ENCODE measurements around the gene PDE5A.
"Not testable (repeated sequence)": the region's sequence is repeated elsewhere in the genome, so short reads cannot be mapped to it uniquely, and the experiment has no call there.

The PDE5A gene

DNA sequence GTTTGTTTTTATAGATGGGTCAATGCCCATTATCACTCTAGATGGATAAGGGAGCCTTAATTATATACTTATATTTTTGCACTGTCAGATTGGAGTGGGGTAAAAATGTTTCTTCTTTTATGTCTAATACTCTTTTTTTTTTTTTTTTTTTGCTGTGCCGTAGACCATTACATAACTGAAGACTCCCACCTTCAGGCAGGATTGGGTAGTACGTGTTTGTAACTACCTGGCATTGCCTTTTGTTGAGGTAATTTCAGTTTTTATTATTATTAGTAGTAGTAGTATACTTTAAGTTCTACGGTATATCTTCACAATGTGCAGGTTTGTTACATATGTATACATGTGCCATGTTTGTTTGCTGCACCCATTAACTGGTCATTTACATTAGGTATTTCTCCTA, 165.9 kb downstream of the PDE5A start:
- TF ChIP-seq, protein P1, sequence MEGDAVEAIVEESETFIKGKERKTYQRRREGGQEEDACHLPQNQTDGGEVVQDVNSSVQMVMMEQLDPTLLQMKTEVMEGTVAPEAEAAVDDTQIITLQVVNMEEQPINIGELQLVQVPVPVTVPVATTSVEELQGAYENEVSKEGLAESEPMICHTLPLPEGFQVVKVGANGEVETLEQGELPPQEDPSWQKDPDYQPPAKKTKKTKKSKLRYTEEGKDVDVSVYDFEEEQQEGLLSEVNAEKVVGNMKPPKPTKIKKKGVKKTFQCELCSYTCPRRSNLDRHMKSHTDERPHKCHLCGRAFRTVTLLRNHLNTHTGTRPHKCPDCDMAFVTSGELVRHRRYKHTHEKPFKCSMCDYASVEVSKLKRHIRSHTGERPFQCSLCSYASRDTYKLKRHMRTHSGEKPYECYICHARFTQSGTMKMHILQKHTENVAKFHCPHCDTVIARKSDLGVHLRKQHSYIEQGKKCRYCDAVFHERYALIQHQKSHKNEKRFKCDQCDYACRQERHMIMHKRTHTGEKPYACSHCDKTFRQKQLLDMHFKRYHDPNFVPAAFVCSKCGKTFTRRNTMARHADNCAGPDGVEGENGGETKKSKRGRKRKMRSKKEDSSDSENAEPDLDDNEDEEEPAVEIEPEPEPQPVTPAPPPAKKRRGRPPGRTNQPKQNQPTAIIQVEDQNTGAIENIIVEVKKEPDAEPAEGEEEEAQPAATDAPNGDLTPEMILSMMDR (IDR thresholded peaks at IDR 0.05; ENCODE audit: low read depth, low read length, poor library complexity, severe bottlenecking): peak; percentile 15
- H3K4me3 ChIP-seq (ENCODE audit: low read length); H3K4me2 ChIP-seq (ENCODE audit: low read length); H3K9me2 ChIP-seq (replicated peaks; ENCODE audit: control insufficient read depth, low read length); H3K27ac ChIP-seq (ENCODE audit: low read depth, low read length); H3K9me3 ChIP-seq (ENCODE audit: control insufficient read depth, insufficient read depth, low read length); H3K4me1 ChIP-seq (ENCODE audit: control insufficient read depth, low read length); H3K79me2 ChIP-seq (ENCODE audit: control insufficient read depth, low read length); H4K20me1 ChIP-seq (ENCODE audit: control insufficient read depth, insufficient read depth, low read depth, low read length); H3F3A ChIP-seq (ENCODE audit: control insufficient read depth, insufficient read depth); H3K27me3 ChIP-seq (ENCODE audit: control insufficient read depth, low read length): not testable (repeated sequence)
- H3K36me3 ChIP-seq (ENCODE audit: control insufficient read depth, low read length): peaks cover 19% of the 10 kb centered on the region

DNA sequence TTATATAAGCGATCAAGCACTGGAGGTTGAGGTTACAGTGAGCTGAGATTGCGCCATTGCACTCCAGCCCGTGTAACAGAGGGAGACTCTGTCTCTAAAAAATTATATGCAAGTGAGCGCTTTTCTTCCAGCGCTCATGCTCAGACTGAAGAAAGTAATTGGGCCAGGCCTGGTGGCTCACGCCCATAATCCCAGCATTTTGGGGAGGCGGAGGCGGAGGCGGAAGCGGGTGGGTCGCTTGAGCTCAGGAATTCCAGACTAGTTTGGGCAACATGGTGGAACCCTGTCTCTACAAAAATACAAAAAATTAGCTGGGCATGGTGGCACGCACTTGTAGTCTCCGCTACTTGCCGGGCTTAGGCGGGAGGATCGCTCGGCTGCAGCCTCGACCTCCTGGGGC, 172.9 kb downstream of the PDE5A start:
- H3K9me2 ChIP-seq (replicated peaks; ENCODE audit: control insufficient read depth, low read length); H3F3A ChIP-seq (ENCODE audit: control insufficient read depth, insufficient read depth); H3K27me3 ChIP-seq (ENCODE audit: control insufficient read depth, low read length); H3K9me3 ChIP-seq (ENCODE audit: control insufficient read depth, insufficient read depth, low read length); H3K27ac ChIP-seq (ENCODE audit: low read depth, low read length); H3K4me1 ChIP-seq (ENCODE audit: control insufficient read depth, low read length); H4K20me1 ChIP-seq (ENCODE audit: control insufficient read depth, insufficient read depth, low read depth, low read length); H3K36me3 ChIP-seq (ENCODE audit: control insufficient read depth, low read length): not testable (repeated sequence)
- H3K4me2 ChIP-seq (ENCODE audit: low read length): peak overlapping the region; percentile 62
- peak overlapping the region; percentile 68 for H3K4me3 ChIP-seq (ENCODE audit: low read length)
- H3K79me2 ChIP-seq (ENCODE audit: control insufficient read depth, low read length): peaks cover 26% of the 10 kb centered on the region

DNA sequence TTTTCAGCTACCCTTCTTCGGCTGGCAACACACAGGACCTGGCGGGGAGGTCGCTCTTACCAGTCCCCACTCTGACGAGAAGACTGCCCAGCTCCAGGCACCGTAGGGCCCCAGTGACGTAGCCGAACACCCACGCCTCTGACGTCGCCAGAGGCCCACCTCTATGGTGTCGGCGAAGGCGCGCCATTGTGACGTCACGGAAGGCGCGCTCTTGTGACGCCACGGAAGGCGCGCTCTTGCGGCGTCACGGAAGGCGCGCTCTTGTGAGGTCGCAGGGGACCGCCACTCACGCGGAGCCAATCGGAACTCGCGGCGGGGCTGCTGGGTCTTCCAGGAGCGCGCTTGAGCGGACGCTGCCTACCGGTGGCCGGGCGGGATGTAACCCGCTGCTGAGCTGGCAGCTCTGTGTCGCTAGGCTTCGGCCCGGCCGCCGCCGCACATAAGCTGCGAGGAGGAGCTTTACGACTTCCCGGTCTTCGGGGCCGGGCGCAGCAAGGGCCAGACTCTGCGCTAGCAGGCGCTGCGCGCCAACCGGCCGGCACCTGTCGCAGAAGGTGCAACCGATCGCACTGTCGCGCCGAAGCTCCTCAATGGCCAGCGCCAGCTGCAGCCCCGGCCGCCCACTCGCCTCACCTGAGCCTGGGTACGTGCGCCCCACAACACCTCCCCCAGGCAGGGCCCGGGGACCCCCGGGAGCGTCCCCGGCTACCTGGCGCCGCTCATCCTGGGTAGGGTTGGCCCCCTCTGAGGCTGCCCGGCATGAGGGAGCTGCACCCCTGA, 173.9 kb downstream of the PDE5A start:
- not testable (repeated sequence) for H4K20me1 ChIP-seq (ENCODE audit: control insufficient read depth, insufficient read depth, low read depth, low read length); H3K27me3 ChIP-seq (ENCODE audit: control insufficient read depth, low read length); H3K9me2 ChIP-seq (replicated peaks; ENCODE audit: control insufficient read depth, low read length); H3K36me3 ChIP-seq (ENCODE audit: control insufficient read depth, low read length); H3K9me3 ChIP-seq (ENCODE audit: control insufficient read depth, insufficient read depth, low read length); H3F3A ChIP-seq (ENCODE audit: control insufficient read depth, insufficient read depth); H3K4me1 ChIP-seq (ENCODE audit: control insufficient read depth, low read length)
- Histone ChIP-seq H3K4me3 (ENCODE audit: low read length) (peak overlapping the region; percentile 89), H3K27ac (ENCODE audit: low read depth, low read length) (peak overlapping the region; percentile 66), H3K79me2 (ENCODE audit: control insufficient read depth, low read length) (peaks cover 26% of the 10 kb centered on the region), H3K4me2 (ENCODE audit: low read length) (peak overlapping the region; percentile 67)
- TF ChIP-seq, protein P1 (IDR thresholded peaks at IDR 0.05; ENCODE audit: low read depth, low read length, poor library complexity, severe bottlenecking): peak; percentile 18

DNA sequence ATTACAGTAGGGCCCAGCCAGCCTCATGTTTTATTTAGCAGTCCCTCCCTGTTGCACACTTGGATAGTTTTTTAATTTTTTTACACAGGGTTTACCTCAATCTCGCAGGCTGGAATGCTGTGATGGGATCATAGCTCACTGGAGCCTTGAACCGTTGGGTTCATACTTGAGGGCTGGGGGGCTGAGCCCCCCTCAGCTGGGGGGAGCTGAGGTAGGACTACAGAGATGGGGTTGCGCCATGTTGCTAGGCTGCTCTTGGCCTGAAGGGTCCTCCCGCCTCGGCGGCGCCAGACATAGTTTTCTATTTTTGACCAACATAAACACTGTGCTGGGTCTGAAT, 174.5 kb downstream of the PDE5A start:
- not testable (repeated sequence) for H3K27me3 ChIP-seq (ENCODE audit: control insufficient read depth, low read length); H3F3A ChIP-seq (ENCODE audit: control insufficient read depth, insufficient read depth); H4K20me1 ChIP-seq (ENCODE audit: control insufficient read depth, insufficient read depth, low read depth, low read length); H3K9me3 ChIP-seq (ENCODE audit: control insufficient read depth, insufficient read depth, low read length); H3K36me3 ChIP-seq (ENCODE audit: control insufficient read depth, low read length); H3K9me2 ChIP-seq (replicated peaks; ENCODE audit: control insufficient read depth, low read length); H3K4me1 ChIP-seq (ENCODE audit: control insufficient read depth, low read length)
- peak overlapping the region; percentile 89 for H3K4me3 ChIP-seq (ENCODE audit: low read length)
- peaks cover 26% of the 10 kb centered on the region for H3K79me2 ChIP-seq (ENCODE audit: control insufficient read depth, low read length)
- peak overlapping the region; percentile 67 for H3K4me2 ChIP-seq (ENCODE audit: low read length)
- H3K27ac ChIP-seq (ENCODE audit: low read depth, low read length): peak overlapping the region; percentile 51; the same call in 1 of the 2 replicates

DNA sequence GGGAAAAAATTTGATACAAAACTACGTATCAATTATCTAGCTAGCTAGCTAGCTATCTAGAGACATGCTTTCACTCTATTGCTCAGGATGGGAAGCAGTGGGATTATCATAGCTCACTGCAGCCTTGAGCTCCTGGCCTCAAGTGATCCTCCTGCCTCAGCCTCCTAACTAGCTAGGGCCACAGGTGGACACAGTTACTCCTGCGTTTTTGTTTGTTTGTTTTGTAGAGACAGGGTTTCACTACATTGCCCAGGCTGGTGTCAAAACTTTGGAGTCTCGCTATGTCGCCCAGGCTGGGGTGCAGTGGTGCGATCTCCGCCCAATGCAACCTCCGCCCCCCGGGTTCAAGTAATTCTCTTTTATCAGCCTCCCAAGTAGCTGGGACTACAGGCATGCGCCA, 175.3 kb downstream of the PDE5A start:
- H3K4me3 ChIP-seq (ENCODE audit: low read length): peak overlapping the region; percentile 89; the same call in 1 of the 2 replicates
- H3F3A ChIP-seq (ENCODE audit: control insufficient read depth, insufficient read depth); H3K36me3 ChIP-seq (ENCODE audit: control insufficient read depth, low read length); H3K9me3 ChIP-seq (ENCODE audit: control insufficient read depth, insufficient read depth, low read length); H3K4me2 ChIP-seq (ENCODE audit: low read length); H3K27me3 ChIP-seq (ENCODE audit: control insufficient read depth, low read length); H3K27ac ChIP-seq (ENCODE audit: low read depth, low read length); H4K20me1 ChIP-seq (ENCODE audit: control insufficient read depth, insufficient read depth, low read depth, low read length); H3K4me1 ChIP-seq (ENCODE audit: control insufficient read depth, low read length); H3K9me2 ChIP-seq (replicated peaks; ENCODE audit: control insufficient read depth, low read length): not testable (repeated sequence)
- H3K79me2 ChIP-seq (ENCODE audit: control insufficient read depth, low read length): peaks cover 26% of the 10 kb centered on the region

DNA sequence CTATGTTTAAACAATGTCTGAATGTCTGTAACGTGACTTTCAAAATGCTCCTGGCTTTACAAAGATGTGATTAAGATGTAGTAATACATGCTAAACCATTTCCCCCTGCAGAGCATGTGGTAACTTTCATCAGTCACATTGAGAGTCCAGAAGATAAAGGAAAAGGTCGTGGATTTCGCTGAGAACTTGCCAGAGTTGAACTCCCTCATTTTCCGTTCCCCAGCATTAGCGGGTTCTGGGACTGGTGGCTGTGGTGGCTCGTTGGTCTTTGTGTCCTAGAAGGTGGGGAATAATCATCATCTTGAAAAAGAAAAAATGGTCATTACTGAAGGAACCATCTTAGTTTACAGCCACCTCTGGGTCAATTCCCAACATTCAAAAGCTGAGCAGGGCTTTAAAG, 178.8 kb downstream of the PDE5A start:
- not testable (repeated sequence) for H3F3A ChIP-seq (ENCODE audit: control insufficient read depth, insufficient read depth); H3K4me3 ChIP-seq (ENCODE audit: low read length); H3K4me2 ChIP-seq (ENCODE audit: low read length); H3K79me2 ChIP-seq (ENCODE audit: control insufficient read depth, low read length); H3K9me2 ChIP-seq (replicated peaks; ENCODE audit: control insufficient read depth, low read length); H3K27me3 ChIP-seq (ENCODE audit: control insufficient read depth, low read length); H3K4me1 ChIP-seq (ENCODE audit: control insufficient read depth, low read length); H3K36me3 ChIP-seq (ENCODE audit: control insufficient read depth, low read length); H3K9me3 ChIP-seq (ENCODE audit: control insufficient read depth, insufficient read depth, low read length); H4K20me1 ChIP-seq (ENCODE audit: control insufficient read depth, insufficient read depth, low read depth, low read length); H3K27ac ChIP-seq (ENCODE audit: low read depth, low read length)
